Activated CD8-positive, alpha-beta T cell treated with anti-CD3 and anti-CD28 coated beads, Interleukin-2, amount 10 ng/mL, durations not matched to agents 7 days and 5 days (primary cell): ENCODE data around the gene FAAP100. TPM values are rescaled to one million over a fixed set of nuclear protein-coding genes. Genes with fewer than 3 reads are reported as not detected.
A peak's percentile ranks its signal among the peaks of the same experiment; 100 is the strongest.

Experiments used
- ATAC-seq: fragments of 150-1000 bp; cut with Tn5 transposase; one replicate; pipeline ENCODE4 v1.10.0; 2021; ENCODE audit warnings: moderate library complexity
- CTCF ChIA-PET: fragments of 350-600 bp; sonication (Branson Sonifier 250); formaldehyde crosslinking; loops from one replicate; lab custom pipeline; 2021; ENCODE audit warnings: antibody characterized with exemption; lab: Charles Lee
- POLR2A ChIA-PET: fragments of 350-600 bp; sonication (Branson Sonifier 250); formaldehyde crosslinking; loops from one replicate; lab custom pipeline; 2021; ENCODE audit warnings: antibody characterized with exemption; lab: Charles Lee
- DNase-seq: peaks from one replicate; pipeline ENCODE4 v3.0.0-alpha.2; 2020
- H3K27ac Mint-ChIP-seq: one replicate; pipeline ENCODE4 v1.8.0; 2021; ENCODE audit warnings: mild to moderate bottlenecking, mixed read lengths
- H3K27me3 Mint-ChIP-seq: one replicate; pipeline ENCODE4 v1.8.0; 2021; ENCODE audit warnings: low read depth, mixed read lengths
- H3K36me3 Mint-ChIP-seq: one replicate; pipeline ENCODE4 v1.8.0; 2021; ENCODE audit warnings: low read depth, mixed read lengths
- H3K4me1 Mint-ChIP-seq: one replicate; pipeline ENCODE4 v1.8.0; 2021; ENCODE audit warnings: low read depth, mixed read lengths
- H3K4me3 Mint-ChIP-seq: one replicate; pipeline ENCODE4 v1.8.0; 2021; ENCODE audit warnings: mild to moderate bottlenecking, mixed read lengths
- H3K9me3 Mint-ChIP-seq: one replicate; pipeline ENCODE4 v1.8.0; 2022; ENCODE audit warnings: mixed read lengths; ENCODE audit not compliant: insufficient read depth
- total RNA-seq, 2 experiments: library from RNA; stranded (reverse); gene quantifications; one replicate each; pipeline ENCODE4 v1.2.3, GENCODE V29; 2021

Gene FAAP100
- total RNA-seq, 2 experiments from 2014 or later = 39.2 to 43.6 TPM

GRCh38 chr17:81563861-81564586 is 11.9 kb upstream of the FAAP100 start:
- H3K9me3 Mint-ChIP-seq = no peaks in the 10 kb centered on the region
- DNase-seq (no peak), ATAC-seq (no peak)
- CTCF ChIA-PET = no interaction called here
- no peak overlapping the region for H3K27ac Mint-ChIP-seq
- POLR2A ChIA-PET = no interaction called here
- peaks cover 54% of the 10 kb centered on the region for H3K36me3 Mint-ChIP-seq
- peaks cover 5% of the 10 kb centered on the region for H3K4me1 Mint-ChIP-seq
- no peaks in the 10 kb centered on the region for H3K27me3 Mint-ChIP-seq
- H3K4me3 Mint-ChIP-seq = no peak overlapping the region

GRCh38 chr17:81561494-81561885 is 9.3 kb upstream of the FAAP100 start:
- no peak for DNase-seq
- ATAC-seq = no peak
- ChIA-PET POLR2A (no interaction called here), CTCF (no interaction called here)
- Mint-ChIP-seq H3K4me1 (peaks cover 5% of the 10 kb centered on the region), H3K27ac (no peak overlapping the region), H3K4me3 (no peak overlapping the region), H3K9me3 (no peaks in the 10 kb centered on the region), H3K36me3 (peaks cover 49% of the 10 kb centered on the region), H3K27me3 (no peaks in the 10 kb centered on the region)

DNA sequence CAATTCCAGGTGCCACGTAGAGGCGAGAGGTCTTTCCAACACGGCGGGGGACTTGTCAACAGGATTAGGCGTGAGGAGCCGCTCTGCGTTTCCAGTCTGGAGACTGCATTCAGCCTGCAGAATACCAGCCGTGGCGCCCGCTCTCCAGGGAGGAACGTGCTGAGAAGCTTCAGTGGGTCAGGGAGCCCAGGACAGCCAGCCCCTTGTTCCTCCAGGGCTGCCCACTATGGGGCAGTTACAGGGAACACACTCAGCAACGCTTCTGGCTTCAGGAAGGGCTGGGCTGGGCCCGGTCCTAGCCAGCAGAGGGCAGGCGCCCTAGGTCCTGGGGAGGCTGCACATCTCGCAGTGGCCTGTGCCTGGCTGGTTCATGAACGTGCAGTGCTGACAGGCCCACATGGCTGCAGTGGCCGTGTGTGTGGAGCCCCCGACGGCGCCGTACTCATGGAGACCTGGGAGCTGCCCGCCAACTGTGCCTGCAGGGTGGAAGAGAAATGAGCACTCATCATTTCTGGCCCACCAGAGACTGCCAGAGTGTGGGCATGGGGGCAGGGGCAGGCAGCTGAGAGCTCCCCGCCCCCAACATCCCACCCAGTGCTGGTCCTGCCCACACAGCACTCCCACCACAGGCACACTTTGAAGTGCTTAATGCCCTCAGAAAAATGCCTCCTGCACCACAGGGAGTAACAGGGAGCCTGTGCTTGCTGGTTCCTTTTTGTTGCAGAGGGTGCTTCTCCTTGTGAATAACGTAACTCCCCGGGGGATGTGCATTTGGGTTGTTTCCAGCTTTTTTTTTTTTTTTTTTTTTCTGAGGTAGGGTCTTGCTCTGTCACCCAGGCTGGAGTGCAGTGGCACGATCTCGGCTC is 7.0 kb upstream of the FAAP100 start:
- H3K4me3 Mint-ChIP-seq = no peak overlapping the region
- H3K27ac Mint-ChIP-seq = no peak overlapping the region
- H3K36me3 Mint-ChIP-seq = peaks cover 35% of the 10 kb centered on the region
- CTCF ChIA-PET = interaction anchor here (0.7 kb wide), 1 partner anchor 227 kb away, joined by 3 read pairs; no protein-coding TSS in a partner anchor
- H3K27me3 Mint-ChIP-seq = no peaks in the 10 kb centered on the region
- H3K9me3 Mint-ChIP-seq = no peaks in the 10 kb centered on the region
- peaks cover 4% of the 10 kb centered on the region for H3K4me1 Mint-ChIP-seq
- DNase-seq (no peak), ATAC-seq (peak; percentile 26)
- POLR2A ChIA-PET = interaction anchor here (0.6 kb wide), 1 partner anchor 50 kb away, joined by 3 read pairs; no protein-coding TSS in a partner anchor

- DNase-seq (no peak), ATAC-seq (no peak)
- Mint-ChIP-seq H3K4me3 (no peak overlapping the region), H3K27me3 (no peaks in the 10 kb centered on the region), H3K36me3 (peaks cover 37% of the 10 kb centered on the region), H3K4me1 (peaks cover 15% of the 10 kb centered on the region), H3K9me3 (no peaks in the 10 kb centered on the region), H3K27ac (no peak overlapping the region)
- ChIA-PET POLR2A (no interaction called here), CTCF (interaction anchor here (1.0 kb wide), 1 partner anchor 43 kb away, joined by 3 read pairs; no protein-coding TSS in a partner anchor)
These were observed 5.9 kb upstream of the FAAP100 start for GRCh38 chr17:81558115-81558468.

GRCh38 chr17:81557276-81558114 is 5.3 kb upstream of the FAAP100 start:
- CTCF ChIA-PET = interaction anchor here (1.0 kb wide), 1 partner anchor 43 kb away, joined by 3 read pairs; no protein-coding TSS in a partner anchor
- peaks cover 15% of the 10 kb centered on the region for H3K4me1 Mint-ChIP-seq
- H3K36me3 Mint-ChIP-seq = peaks cover 34% of the 10 kb centered on the region
- H3K27ac Mint-ChIP-seq = peak overlapping the region; percentile 1
- POLR2A ChIA-PET = no interaction called here
- no peak for DNase-seq
- no peaks in the 10 kb centered on the region for H3K27me3 Mint-ChIP-seq
- ATAC-seq = no peak
- H3K9me3 Mint-ChIP-seq = no peaks in the 10 kb centered on the region
- no peak overlapping the region for H3K4me3 Mint-ChIP-seq

DNA sequence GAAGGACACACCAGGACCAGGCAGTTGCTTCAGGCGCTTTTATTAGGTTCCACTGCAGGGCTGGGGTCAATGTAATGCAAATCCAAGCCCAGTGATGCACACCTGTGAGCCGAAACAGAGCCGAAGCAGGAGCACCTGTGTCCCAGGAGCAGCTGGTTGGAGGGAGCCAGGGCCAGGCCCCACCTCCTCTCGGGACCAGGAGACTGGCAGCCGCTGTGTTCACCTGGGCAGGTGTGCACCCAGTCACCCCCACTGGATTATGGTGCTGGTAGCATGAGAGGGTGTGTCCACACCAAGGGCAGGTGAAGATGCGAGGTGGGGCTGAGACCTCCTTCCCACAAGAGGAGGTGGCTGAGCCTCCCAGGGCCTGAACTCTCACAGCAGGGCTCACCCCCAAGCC is 4.7 kb upstream of the FAAP100 start:
- ATAC-seq = no peak
- no peak overlapping the region for H3K4me3 Mint-ChIP-seq
- H3K27me3 Mint-ChIP-seq = no peaks in the 10 kb centered on the region
- ChIA-PET CTCF (no interaction called here), POLR2A (no interaction called here)
- peaks cover 32% of the 10 kb centered on the region for H3K36me3 Mint-ChIP-seq
- no peak overlapping the region for H3K27ac Mint-ChIP-seq
- H3K9me3 Mint-ChIP-seq = no peaks in the 10 kb centered on the region
- DNase-seq = no peak
- peaks cover 15% of the 10 kb centered on the region for H3K4me1 Mint-ChIP-seq

DNA sequence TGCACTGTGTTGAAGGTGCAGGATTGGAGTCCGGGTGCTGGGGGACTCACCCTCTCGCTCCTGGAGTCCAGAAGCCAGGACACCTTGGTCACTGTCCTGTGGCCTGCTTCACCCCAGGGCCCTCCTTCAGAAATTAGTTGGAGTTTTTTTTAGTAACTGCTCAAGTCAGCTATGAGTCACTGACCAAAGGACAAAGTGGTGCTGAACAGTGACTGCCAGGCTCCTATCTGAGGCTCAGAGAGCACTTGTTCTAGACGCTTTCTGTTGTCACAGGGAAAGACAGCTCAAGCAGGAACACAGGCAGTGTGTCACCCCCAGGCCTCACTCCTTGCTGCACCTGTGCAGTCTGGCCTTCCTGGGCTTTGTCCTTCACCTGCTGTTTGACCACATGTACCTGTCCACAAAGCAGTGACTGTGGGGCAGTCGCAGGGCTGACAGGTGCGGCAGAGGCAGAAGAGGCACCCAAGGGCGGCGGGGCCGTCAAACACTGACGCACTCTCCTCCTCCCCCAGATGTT is 4.1 kb upstream of the FAAP100 start:
- peaks cover 19% of the 10 kb centered on the region for H3K4me1 Mint-ChIP-seq
- ATAC-seq (no peak), DNase-seq (no peak)
- H3K36me3 Mint-ChIP-seq = peaks cover 29% of the 10 kb centered on the region
- H3K27ac Mint-ChIP-seq = no peak overlapping the region
- H3K4me3 Mint-ChIP-seq = no peak overlapping the region
- H3K27me3 Mint-ChIP-seq = no peaks in the 10 kb centered on the region
- H3K9me3 Mint-ChIP-seq = no peaks in the 10 kb centered on the region
- ChIA-PET CTCF (no interaction called here), POLR2A (no interaction called here)

DNA sequence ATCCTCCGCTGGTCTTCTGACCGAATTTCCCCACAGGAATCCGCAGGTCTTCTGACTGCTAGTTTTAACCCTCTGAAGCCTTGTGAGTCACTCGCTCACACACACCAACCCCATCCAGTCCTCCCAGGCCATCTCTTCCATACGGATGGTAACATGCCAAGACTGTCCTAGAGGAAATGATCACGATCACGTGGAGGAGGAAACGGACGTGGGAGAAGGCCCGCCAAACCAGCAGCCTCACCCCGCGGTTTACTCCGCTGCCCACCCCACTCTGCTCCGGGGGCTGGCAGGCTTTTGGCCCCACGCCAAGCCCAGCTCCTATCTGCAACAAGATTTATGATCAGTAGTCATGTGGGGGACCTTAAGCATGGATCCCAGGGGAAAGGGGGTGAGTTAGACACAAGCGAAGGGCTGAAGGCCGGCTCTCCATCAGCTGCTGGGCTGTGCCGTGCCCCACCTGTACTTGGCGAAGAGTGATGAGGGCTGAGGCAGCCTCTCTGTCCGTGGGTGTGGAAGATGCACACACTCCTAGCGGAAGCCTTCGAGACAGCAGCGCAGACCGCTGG is 1.5 kb upstream of the FAAP100 start:
- H3K9me3 Mint-ChIP-seq = no peaks in the 10 kb centered on the region
- no peaks in the 10 kb centered on the region for H3K27me3 Mint-ChIP-seq
- H3K36me3 Mint-ChIP-seq = peaks cover 32% of the 10 kb centered on the region
- POLR2A ChIA-PET = no interaction called here
- CTCF ChIA-PET = interaction anchor here (1.0 to 2.9 kb wide), 2 partner anchors 9 to 47 kb away, joined by 5 to 18 read pairs; no protein-coding TSS in a partner anchor
- ATAC-seq (no peak), DNase-seq (no peak)
- peak overlapping the region; percentile 90 for H3K27ac Mint-ChIP-seq
- peak overlapping the region; percentile 88 for H3K4me3 Mint-ChIP-seq
- peaks cover 36% of the 10 kb centered on the region for H3K4me1 Mint-ChIP-seq

DNA sequence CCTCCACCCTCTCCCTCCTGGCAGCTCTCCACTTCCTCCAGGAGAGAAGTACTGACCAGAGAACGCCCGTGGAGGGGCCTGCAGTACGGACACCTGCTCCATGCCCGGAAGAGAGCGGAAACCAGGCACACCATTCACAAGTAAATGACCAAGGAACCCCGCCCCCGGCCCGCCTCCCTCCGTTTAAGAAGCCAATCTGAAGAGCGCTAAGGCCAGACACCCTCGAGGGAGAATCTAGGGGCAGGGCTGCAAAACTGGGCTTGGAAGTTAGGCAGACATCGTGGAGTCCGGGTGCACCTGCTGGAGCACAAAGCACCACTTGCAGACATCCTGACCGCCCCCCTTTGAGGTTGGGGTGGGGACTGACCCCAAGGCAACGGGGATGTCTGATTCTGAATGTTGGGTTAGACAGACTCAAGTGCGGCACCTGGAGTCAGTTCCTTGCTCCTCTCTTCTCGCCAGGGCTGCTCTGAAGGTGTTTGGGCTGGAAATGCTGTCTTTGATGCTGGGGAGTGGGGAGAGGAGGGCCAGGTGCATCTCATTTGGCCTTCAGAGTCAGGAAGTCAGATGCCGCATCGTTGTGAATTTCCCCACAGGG is 964 bp upstream of the FAAP100 start:
- peaks cover 29% of the 10 kb centered on the region for H3K36me3 Mint-ChIP-seq
- H3K27me3 Mint-ChIP-seq = no peaks in the 10 kb centered on the region
- DNase-seq = peak; percentile 90
- ChIA-PET POLR2A (interaction anchor here (0.6 to 2.3 kb wide), 5 partner anchors 10 to 42 kb away, joined by 3 to 10 read pairs (median 5); partner anchors contain the start of gene ACTG1), CTCF (interaction anchor here (1.1 to 2.9 kb wide), 5 partner anchors 15 to 300 kb away, joined by 4 to 18 read pairs (median 10); no protein-coding TSS in a partner anchor)
- peak overlapping the region; percentile 88 for H3K4me3 Mint-ChIP-seq
- peak overlapping the region; percentile 90 for H3K27ac Mint-ChIP-seq
- ATAC-seq = peak; percentile 77
- peaks cover 36% of the 10 kb centered on the region for H3K4me1 Mint-ChIP-seq
- H3K9me3 Mint-ChIP-seq = no peaks in the 10 kb centered on the region

DNA sequence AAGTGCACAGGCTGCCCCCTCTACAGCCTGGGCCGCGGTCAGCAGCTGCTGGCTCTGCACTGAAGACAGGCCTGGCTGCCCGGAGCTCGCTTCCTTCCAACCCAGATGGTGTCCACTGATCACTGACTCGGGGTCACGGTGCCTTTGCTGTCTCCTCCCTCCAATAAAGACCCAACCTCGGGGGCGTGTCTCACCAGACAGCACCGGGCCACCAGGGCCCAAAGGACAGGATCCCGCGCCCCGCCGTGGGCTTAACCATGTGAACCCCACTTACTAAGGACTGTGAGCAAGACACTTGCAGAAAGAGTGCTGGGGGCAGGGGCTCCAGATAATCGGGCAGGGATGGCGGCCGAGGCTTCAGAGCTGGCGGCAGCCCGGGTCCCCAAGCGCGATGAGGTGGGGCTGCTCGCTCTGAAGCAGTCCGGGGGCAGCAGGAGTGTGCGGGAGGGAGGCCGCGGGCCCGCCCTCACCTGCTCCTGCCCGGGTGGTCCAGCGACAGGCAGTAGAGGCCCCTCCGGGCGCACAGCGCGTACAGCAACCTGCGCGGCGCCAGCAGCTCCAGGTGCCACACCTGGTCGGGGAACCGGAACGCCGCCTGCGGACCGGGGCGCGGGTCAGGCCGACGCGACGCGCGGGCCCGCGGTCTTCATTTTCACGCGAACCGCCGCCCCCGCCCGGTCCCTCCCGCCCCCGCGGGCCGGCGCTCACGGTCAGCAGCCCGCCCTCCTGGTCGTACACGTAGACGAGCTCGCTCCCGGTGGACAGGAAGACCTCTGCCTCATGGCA is 502 bp downstream of the FAAP100 start:
- POLR2A ChIA-PET = interaction anchor here (0.5 to 2.3 kb wide), 5 partner anchors 34 to 55 kb away, joined by 3 to 10 read pairs (median 4); partner anchors contain the start of gene ACTG1
- Mint-ChIP-seq H3K27ac (peak overlapping the region; percentile 78), H3K27me3 (no peaks in the 10 kb centered on the region), H3K4me1 (peaks cover 36% of the 10 kb centered on the region), H3K9me3 (no peaks in the 10 kb centered on the region), H3K36me3 (peaks cover 22% of the 10 kb centered on the region), H3K4me3 (peak overlapping the region; percentile 83)
- CTCF ChIA-PET = interaction anchor here (0.9 to 2.9 kb wide), 7 partner anchors 14 to 299 kb away, joined by 4 to 18 read pairs (median 4); no protein-coding TSS in a partner anchor
- DNase-seq (no peak), ATAC-seq (peak; percentile 10)
